ENCODE data around the gene KRT15.

KRT15 gene

DNA sequence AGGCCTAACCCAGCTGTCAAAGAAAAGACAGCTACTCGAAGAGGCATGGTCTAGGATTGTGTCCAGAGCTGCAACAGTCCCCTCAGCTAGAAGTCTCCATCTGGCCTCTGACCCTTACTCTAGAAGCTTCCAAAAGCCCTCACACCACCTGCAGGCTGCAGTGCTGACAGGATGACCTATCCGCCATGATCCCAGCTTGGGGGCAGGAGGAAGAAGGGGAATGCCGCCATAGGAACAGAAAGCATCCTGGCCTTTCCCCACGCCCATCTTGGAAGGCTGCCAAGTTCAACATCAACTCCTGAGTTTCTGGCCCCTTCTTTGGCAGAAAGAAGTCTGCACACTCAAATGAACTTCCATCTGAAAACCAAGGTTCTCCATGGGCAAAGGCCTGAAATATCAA lies 25.9 kb downstream of the KRT15 start:
- in situ Hi-C loops (cut with MboI; ENCODE audit: low sequenced_read_pairs, unreplicated experiment) = no loop called here

DNA sequence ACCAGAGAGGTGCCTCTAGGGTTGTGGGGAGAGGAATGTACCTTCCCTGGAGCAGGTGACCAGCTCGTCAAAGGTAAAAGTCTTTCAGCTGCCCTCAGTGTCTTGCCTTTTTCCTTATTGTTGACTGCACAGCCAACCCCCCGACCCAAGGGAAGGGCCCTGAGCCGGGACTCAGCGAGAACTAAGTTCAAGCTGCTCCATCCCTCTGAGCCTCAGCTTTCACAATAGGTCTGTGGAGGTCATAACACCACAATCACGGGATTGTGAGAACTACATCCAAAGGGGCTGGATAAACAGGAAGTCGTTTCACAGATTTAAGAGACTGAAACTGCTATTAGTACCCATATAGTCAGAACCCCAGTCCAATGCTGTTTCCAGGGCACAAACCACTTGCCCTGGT lies 26.3 kb downstream of the KRT15 start:
- TF ChIP-seq, protein P1, sequence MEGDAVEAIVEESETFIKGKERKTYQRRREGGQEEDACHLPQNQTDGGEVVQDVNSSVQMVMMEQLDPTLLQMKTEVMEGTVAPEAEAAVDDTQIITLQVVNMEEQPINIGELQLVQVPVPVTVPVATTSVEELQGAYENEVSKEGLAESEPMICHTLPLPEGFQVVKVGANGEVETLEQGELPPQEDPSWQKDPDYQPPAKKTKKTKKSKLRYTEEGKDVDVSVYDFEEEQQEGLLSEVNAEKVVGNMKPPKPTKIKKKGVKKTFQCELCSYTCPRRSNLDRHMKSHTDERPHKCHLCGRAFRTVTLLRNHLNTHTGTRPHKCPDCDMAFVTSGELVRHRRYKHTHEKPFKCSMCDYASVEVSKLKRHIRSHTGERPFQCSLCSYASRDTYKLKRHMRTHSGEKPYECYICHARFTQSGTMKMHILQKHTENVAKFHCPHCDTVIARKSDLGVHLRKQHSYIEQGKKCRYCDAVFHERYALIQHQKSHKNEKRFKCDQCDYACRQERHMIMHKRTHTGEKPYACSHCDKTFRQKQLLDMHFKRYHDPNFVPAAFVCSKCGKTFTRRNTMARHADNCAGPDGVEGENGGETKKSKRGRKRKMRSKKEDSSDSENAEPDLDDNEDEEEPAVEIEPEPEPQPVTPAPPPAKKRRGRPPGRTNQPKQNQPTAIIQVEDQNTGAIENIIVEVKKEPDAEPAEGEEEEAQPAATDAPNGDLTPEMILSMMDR (IDR thresholded peaks at IDR 0.05; ENCODE audit: borderline replicate concordance, control extremely low read depth, extremely low read depth, insufficient read depth, missing control alignments) = no peak
- in situ Hi-C loops (cut with MboI; ENCODE audit: low sequenced_read_pairs, unreplicated experiment) = no loop called here
- no peak for DNase-seq (ENCODE audit: low spot score)

More for the DNA sequence above, 25.9 kb downstream of the KRT15 start:
- TF ChIP-seq, protein P1 (IDR thresholded peaks at IDR 0.05; ENCODE audit: borderline replicate concordance, control extremely low read depth, extremely low read depth, insufficient read depth, missing control alignments) = no peak
- no peak for DNase-seq (ENCODE audit: low spot score)

DNA sequence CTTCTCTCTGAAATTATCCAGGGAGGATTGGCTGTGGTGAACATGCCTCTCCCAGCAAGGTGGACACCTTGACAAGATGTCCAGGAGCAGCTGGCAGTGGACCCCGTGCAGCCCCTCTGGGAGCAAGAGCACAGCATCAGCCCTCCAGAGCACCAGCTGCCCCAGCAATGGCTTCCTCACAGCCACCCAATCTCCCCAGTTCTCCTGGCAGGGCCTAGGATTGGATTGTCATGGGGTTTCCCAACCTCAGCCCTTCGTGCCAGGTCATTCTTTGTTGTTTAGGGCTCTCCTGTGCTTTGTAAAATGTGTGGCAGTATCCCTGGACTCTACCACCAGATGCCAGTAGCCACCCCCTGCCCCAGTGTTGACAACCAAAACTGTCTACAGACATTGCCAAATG lies 27.2 kb downstream of the KRT15 start:
- in situ Hi-C loops (cut with MboI; ENCODE audit: low sequenced_read_pairs, unreplicated experiment) = no loop called here
- TF ChIP-seq, protein P1 (IDR thresholded peaks at IDR 0.05; ENCODE audit: borderline replicate concordance, control extremely low read depth, extremely low read depth, insufficient read depth, missing control alignments) = no peak
- no peak for DNase-seq (ENCODE audit: low spot score)

DNA sequence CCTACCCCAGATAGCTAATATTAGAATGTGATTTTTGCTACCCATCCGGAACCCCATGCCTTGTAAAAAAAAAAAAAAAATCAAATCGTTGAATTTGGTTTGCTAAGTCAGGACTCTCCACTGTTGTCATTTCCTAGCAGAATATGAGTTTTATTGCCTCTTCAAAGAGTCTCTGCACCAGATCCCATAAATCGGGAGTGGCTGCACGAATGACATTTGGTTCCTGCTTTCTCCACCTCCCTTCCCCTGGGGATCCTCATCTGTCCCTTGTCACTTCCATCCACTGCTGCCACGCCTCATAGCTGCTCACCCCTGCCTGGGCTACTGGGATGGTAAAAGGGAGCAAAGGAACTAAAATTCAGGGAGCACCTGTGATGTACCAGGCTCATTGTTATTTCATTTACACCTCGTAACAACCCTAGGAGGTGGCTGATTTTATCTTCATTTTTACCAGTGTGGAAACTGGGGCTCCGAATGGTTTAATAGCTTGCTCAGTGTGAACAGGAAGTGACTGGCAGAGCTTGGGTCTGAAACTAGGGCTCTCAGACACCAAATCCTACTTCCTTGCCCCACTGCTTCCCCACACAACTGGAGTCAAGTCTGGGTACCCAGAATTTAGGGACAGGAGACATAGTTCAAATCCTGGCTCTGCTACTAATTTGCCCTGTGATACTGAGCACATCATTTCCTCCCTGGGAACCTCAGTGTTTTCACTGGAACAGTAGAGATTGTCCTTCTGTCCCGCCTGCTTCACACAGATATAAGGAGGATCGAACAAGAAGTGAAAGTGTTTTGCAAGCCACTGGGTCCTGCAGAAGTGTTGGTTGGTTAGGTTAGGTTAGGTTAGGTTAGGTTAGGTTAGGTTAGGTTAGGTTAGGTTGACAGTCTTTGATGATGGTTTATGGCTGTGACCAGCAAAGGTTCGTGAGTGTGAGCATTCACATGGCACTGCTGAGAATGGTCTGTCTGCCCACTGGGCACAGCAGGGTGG lies 28.4 kb downstream of the KRT15 start:
- TF ChIP-seq, protein P1 (IDR thresholded peaks at IDR 0.05; ENCODE audit: borderline replicate concordance, control extremely low read depth, extremely low read depth, insufficient read depth, missing control alignments) = no peak
- in situ Hi-C loops (cut with MboI; ENCODE audit: low sequenced_read_pairs, unreplicated experiment) = no loop called here
- DNase-seq (ENCODE audit: low spot score) = no peak

DNA sequence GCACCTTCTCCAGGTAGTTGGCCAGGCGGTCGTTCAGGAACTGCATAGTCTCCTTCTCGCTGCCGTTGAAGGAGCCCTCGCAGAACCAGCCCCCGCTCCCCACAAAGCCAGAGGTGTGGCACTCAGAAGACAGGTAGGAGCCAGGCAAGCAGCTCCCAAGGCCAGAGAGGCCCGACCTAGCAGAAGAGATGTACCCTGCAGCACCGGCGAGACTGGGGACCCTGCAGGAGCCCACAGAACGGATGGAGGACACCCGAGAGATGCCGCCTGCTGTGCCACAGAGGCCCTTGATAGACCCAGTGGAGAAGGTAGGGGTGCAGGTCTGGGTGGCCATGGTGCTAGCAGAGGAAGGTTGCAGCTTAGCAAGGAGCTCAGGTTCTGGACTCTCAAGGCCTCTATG lies 29.2 kb downstream of the KRT15 start, which contains the start of gene KRT36:
Gene KRT36 (minus strand): TSS at position 380 of the 400 bp plus-strand sequence. CDS start 46 bp downstream, at position 334.
- TF ChIP-seq, protein P1 (IDR thresholded peaks at IDR 0.05; ENCODE audit: borderline replicate concordance, control extremely low read depth, extremely low read depth, insufficient read depth, missing control alignments) = no peak
- DNase-seq (ENCODE audit: low spot score) = no peak
- in situ Hi-C loops (cut with MboI; ENCODE audit: low sequenced_read_pairs, unreplicated experiment) = no loop called here

DNA sequence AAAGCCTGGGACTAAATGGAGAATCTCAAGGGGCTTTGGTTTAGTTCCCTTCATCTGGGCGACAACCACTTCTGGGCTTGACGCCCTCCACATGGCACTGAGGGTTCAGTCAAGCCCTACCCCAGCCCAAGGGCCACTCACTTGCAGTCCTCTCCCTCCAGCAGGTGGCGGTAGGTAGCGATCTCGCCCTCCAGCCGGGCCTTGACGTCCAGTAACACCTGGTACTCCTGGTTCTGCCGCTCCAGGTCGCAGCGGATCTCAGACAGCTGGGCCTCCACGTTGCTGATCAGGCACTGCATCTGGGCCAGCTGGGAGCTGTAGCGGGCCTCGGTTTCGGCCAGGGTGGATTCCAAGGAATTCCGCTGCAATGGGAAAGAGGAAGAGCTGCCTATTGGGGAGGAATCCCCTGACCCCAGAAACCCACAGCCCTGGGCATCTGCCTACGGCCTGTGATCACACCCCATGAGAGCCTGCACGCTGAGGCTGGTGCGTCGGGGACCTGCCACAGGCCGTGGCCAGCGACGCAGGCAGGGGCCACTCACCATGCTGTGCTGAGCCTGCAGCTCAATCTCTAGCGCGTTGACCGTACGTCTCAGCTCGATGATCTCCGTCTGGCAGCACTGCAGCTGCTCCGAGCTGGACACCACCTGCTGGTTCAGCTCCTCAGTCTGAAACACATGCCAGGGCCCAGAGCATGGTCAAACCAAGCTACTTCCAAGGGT lies 31.7 kb downstream of the KRT15 start:
- TF ChIP-seq, protein P1 (IDR thresholded peaks at IDR 0.05; ENCODE audit: borderline replicate concordance, control extremely low read depth, extremely low read depth, insufficient read depth, missing control alignments) = peak; percentile 44
- peak; percentile 69 for DNase-seq (ENCODE audit: low spot score)
- in situ Hi-C loops (cut with MboI; ENCODE audit: low sequenced_read_pairs, unreplicated experiment) = no loop called here
